K562 (cell line): ENCODE results near the gene EML3. TPM values are rescaled to one million over a fixed set of nuclear protein-coding genes. Genes with fewer than 3 reads are reported as not detected.

Source experiments
- ARID2 ChIP-seq: fragments of 450-650 bp; IDR thresholded peaks from 2 replicates; pipeline ENCODE4 v1.6.1; 2017; ENCODE audit warnings: antibody characterized with exemption, mild to moderate bottlenecking
- BRD4 ChIP-seq: fragments of 200-600 bp; sonication (generic); IDR thresholded peaks from 2 replicates; pipeline ENCODE4 v1.6.1; 2017; ENCODE audit warnings: inconsistent platforms
- CCNT2 ChIP-seq: IDR thresholded peaks from 2 replicates; pipeline ENCODE4 v1.6.1; 2011; ENCODE audit warnings: borderline replicate concordance, low read depth, mild to moderate bottlenecking, moderate library complexity, mixed read lengths, low read length; ENCODE audit not compliant: insufficient read length; ENCODE audit errors: extremely low read depth
- HDGF ChIP-seq: fragments of 450-650 bp; IDR thresholded peaks from 2 replicates; pipeline ENCODE4 v1.6.1; 2016
- MAFG ChIP-seq: fragments of 450-650 bp; conservative IDR thresholded peaks from 2 replicates; pipeline ENCODE4 v1.6.1; 2016; ENCODE audit warnings: missing genetic modification characterization, missing compliant biosample characterization
- MAZ ChIP-seq, 2 experiments: fragments of 450-650 bp in 1 of 2; sonication (generic) in 1 of 2; formaldehyde crosslinking; IDR thresholded peaks in 1 of 2; conservative IDR thresholded peaks in 1 of 2; 2 replicates each; pipeline versions ENCODE4 v1.4.0 to v1.5.0; 2020; ENCODE audit warnings: mild to moderate bottlenecking in 1 of 2, missing genetic modification reagents in 1 of 2
- MBD2 ChIP-seq: sonication (generic); IDR thresholded peaks from 2 replicates; pipeline ENCODE4 v1.6.1; 2016; ENCODE audit warnings: low read depth, borderline replicate concordance
- MCM5 ChIP-seq: fragments of 450-650 bp; IDR thresholded peaks from 2 replicates; pipeline ENCODE4 v1.6.1; 2016; ENCODE audit warnings: low read depth
- MTA2 ChIP-seq: fragments of 450-650 bp; IDR thresholded peaks from 2 replicates; pipeline ENCODE4 v1.6.1; 2016; ENCODE audit warnings: low read depth
- PBX2 ChIP-seq, 2 experiments: IDR thresholded peaks in 1 of 2; conservative IDR thresholded peaks in 1 of 2; 2 replicates each; pipeline ENCODE4 v1.6.1; 2016; ENCODE audit warnings: low read depth in 2 of 2, mild to moderate bottlenecking in 1 of 2, missing compliant biosample characterization in 1 of 2, missing genetic modification characterization in 1 of 2, moderate library complexity in 1 of 2
- POLR2B ChIP-seq: fragments of 450-650 bp; IDR thresholded peaks from 2 replicates; pipeline ENCODE4 v1.6.1; 2018; ENCODE audit warnings: low read depth; ENCODE audit not compliant: partially characterized antibody
- POLR2H ChIP-seq: IDR thresholded peaks from 2 replicates; pipeline ENCODE4 v1.6.1; 2016; ENCODE audit warnings: missing genetic modification characterization, low read depth, mild to moderate bottlenecking, control low read depth, missing compliant biosample characterization, moderate library complexity
- SAFB ChIP-seq: fragments of 200-400 bp; formaldehyde crosslinking; IDR thresholded peaks from 2 replicates; pipeline ENCODE4 v1.6.1; 2017; ENCODE audit warnings: low read depth, low read length, borderline replicate concordance
- TCF7 ChIP-seq: sonication (generic); IDR thresholded peaks from 2 replicates; pipeline ENCODE4 v1.6.1; 2016; ENCODE audit warnings: antibody characterized with exemption, borderline replicate concordance
- ZNF133 ChIP-seq: fragments of 250-450 bp; sonication (Bioruptor Pico); IDR thresholded peaks from 2 replicates; pipeline ENCODE4 v1.4.0; 2020; ENCODE audit warnings: mild to moderate bottlenecking
- ZNF561 ChIP-seq: fragments of 450-650 bp; formaldehyde crosslinking; conservative IDR thresholded peaks from 2 replicates; pipeline ENCODE4 v1.4.0; 2020; ENCODE audit warnings: mild to moderate bottlenecking, moderate library complexity
- polyA plus RNA-seq, 8 experiments: library from polyadenylated mRNA; depleted of rRNA in 4 of 8; stranded (reverse) in 5 of 8; unstranded in 3 of 8; fragments of >200 nt; fragmentation: Nextera tagmentation in 2 of 8; fragmentation: Illumina TruSeq in 1 of 8; extraction: Ambion mirVana in 2 of 8; extraction: Trizol in 1 of 8; gene quantifications; 2 replicates each; pipeline versions ENCODE4 v1.2.1 to v1.2.3, GENCODE V29; 2011 to 2014; ENCODE audit warnings: inconsistent platforms in 1 of 8, missing spikeins in 1 of 8
- total RNA-seq, 7 experiments: library from RNA; depleted of rRNA in 6 of 7; stranded (reverse); fragments of >200 nt in 6 of 7; fragmentation: Illumina TruSeq in 2 of 7; extraction: Trizol in 2 of 7; gene quantifications; 2 replicates each; pipeline versions ENCODE4 v1.2.1 to v1.2.3, GENCODE V29; 2011 to 2021; ENCODE audit warnings: low replicate concordance in 1 of 7
- TF ChIP-seq, protein P1 (sequence below): sonication (generic); formaldehyde crosslinking; IDR thresholded peaks from 2 replicates; pipeline ENCODE4 v1.8.1; 2023; ENCODE audit warnings: mild to moderate bottlenecking, missing genetic modification reagents, moderate library complexity
- TF ChIP-seq, protein P2 (sequence below): sonication (generic); formaldehyde crosslinking; IDR thresholded peaks from 2 replicates; pipeline ENCODE4 v1.8.0; 2023; ENCODE audit warnings: missing genetic modification reagents, mild to moderate bottlenecking, borderline replicate concordance

The EML3 gene
- total and polyA plus RNA-seq, 9 of the 15 experiments (the other 6 are each of a cell fraction or from before 2014, with no cell fraction given) = 0.32 to 90.5 (median 26.4) TPM

- TF ChIP-seq MCM5 (no peak), PBX2 (CRISPR knock-in tag; IDR thresholded peaks at IDR 0.05; ENCODE audit: low read depth) (0 out of 2 replicates have a peak, but pooled peaks have one; percentile 16), PBX2 (tag; conservative IDR thresholded peaks at IDR 0.05; ENCODE audit: low read depth) (no peak), MBD2 (peak; percentile 47; the same call in 1 of the 2 replicates), MAZ (CRISPR knock-in tag; conservative IDR thresholded peaks at IDR 0.05 in 1 of 2, IDR thresholded peaks at IDR 0.05 in 1 of 2) (peak; percentile 74 to 75), MAFG (tag) (no peak), HDGF (no peak), ZNF133 (CRISPR knock-in tag) (no peak), POLR2H (peak; percentile 86), POLR2B (peak; percentile 89), ARID2 (no peak), MTA2 (peak; percentile 39; the same call in 1 of the 2 replicates), ZNF561 (CRISPR knock-in tag) (no peak), CCNT2 (peak; percentile 67), SAFB (no peak), TCF7 (0 out of 2 replicates have a peak, but pooled peaks have one; percentile 35), BRD4 (peak; percentile 90)
- TF ChIP-seq, protein P1, sequence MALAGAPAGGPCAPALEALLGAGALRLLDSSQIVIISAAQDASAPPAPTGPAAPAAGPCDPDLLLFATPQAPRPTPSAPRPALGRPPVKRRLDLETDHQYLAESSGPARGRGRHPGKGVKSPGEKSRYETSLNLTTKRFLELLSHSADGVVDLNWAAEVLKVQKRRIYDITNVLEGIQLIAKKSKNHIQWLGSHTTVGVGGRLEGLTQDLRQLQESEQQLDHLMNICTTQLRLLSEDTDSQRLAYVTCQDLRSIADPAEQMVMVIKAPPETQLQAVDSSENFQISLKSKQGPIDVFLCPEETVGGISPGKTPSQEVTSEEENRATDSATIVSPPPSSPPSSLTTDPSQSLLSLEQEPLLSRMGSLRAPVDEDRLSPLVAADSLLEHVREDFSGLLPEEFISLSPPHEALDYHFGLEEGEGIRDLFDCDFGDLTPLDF (CRISPR knock-in tag) = peak; percentile 93
- TF ChIP-seq, protein P2, sequence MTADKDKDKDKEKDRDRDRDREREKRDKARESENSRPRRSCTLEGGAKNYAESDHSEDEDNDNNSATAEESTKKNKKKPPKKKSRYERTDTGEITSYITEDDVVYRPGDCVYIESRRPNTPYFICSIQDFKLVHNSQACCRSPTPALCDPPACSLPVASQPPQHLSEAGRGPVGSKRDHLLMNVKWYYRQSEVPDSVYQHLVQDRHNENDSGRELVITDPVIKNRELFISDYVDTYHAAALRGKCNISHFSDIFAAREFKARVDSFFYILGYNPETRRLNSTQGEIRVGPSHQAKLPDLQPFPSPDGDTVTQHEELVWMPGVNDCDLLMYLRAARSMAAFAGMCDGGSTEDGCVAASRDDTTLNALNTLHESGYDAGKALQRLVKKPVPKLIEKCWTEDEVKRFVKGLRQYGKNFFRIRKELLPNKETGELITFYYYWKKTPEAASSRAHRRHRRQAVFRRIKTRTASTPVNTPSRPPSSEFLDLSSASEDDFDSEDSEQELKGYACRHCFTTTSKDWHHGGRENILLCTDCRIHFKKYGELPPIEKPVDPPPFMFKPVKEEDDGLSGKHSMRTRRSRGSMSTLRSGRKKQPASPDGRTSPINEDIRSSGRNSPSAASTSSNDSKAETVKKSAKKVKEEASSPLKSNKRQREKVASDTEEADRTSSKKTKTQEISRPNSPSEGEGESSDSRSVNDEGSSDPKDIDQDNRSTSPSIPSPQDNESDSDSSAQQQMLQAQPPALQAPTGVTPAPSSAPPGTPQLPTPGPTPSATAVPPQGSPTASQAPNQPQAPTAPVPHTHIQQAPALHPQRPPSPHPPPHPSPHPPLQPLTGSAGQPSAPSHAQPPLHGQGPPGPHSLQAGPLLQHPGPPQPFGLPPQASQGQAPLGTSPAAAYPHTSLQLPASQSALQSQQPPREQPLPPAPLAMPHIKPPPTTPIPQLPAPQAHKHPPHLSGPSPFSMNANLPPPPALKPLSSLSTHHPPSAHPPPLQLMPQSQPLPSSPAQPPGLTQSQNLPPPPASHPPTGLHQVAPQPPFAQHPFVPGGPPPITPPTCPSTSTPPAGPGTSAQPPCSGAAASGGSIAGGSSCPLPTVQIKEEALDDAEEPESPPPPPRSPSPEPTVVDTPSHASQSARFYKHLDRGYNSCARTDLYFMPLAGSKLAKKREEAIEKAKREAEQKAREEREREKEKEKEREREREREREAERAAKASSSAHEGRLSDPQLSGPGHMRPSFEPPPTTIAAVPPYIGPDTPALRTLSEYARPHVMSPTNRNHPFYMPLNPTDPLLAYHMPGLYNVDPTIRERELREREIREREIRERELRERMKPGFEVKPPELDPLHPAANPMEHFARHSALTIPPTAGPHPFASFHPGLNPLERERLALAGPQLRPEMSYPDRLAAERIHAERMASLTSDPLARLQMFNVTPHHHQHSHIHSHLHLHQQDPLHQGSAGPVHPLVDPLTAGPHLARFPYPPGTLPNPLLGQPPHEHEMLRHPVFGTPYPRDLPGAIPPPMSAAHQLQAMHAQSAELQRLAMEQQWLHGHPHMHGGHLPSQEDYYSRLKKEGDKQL (CRISPR knock-in tag) = no peak
Observed at GRCh38 chr11:62645946-62646824, 33.6 kb upstream of the EML3 start, which contains the start of gene GANAB (continued).
